HEK293T (cell line): Measurements from ENCODE around the gene LCE3E.

Source experiments
- CTBP1 ChIP-seq: fragments of 450-650 bp; IDR thresholded peaks from 2 replicates; pipeline ENCODE4 v1.6.1; 2016; ENCODE audit warnings: borderline replicate concordance
- FOXM1 ChIP-seq: fragments of 450-650 bp; IDR thresholded peaks from 2 replicates; pipeline ENCODE4 v1.6.1; 2017; ENCODE audit warnings: mild to moderate bottlenecking, borderline replicate concordance
- HDGF ChIP-seq: fragments of 450-650 bp; IDR thresholded peaks from 2 replicates; pipeline ENCODE4 v1.6.1; 2017; ENCODE audit warnings: antibody characterized with exemption, borderline replicate concordance
- SP1 ChIP-seq: fragments of 450-650 bp; IDR thresholded peaks from 2 replicates; pipeline ENCODE4 v1.6.1; 2017
- SUZ12 ChIP-seq: fragments of 450-650 bp; IDR thresholded peaks from 2 replicates; pipeline ENCODE4 v1.6.1; 2016; ENCODE audit warnings: mild to moderate bottlenecking
- TARDBP ChIP-seq: fragments of 450-650 bp; IDR thresholded peaks from 2 replicates; pipeline ENCODE4 v1.6.1; 2016

DNA sequence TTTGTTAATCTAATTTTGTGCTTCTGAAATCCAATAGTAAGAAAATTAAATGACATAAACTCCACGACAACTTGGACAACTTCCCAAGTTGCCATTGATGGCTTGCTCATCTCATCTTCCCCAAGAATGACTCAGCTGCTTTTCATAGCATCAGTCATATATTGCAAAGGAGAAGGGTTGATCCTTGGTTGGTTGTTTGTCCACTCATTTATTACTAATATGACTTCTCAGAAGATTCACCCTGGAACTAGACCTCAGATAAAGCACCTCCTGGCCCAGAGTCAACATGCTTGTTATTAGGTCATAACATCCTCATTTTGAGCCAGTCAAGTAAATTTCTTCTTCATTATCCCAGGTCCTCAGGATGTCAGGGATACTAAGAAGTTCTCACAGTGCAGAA, 16.1 kb upstream of the LCE3E start:
- TF ChIP-seq CTBP1 = no peak
- no peak for TF ChIP-seq TARDBP
- TF ChIP-seq FOXM1 = no peak
- TF ChIP-seq SUZ12 = no peak
- no peak for TF ChIP-seq HDGF
- TF ChIP-seq SP1 = no peak
